GM21717 (cell line): ENCODE measurements around the gene TTN.
"Not testable (repeated sequence)": the region's sequence is repeated elsewhere in the genome, so short reads cannot be mapped to it uniquely, and the experiment has no call there.

ENCODE experiments used
- ATAC-seq: cut with Tn5 transposase; IDR thresholded peaks from one replicate; pipeline ENCODE4 v1.9.1; 2021; ENCODE audit warnings: mild to moderate bottlenecking, moderate library complexity; ENCODE audit not compliant: unreplicated experiment

TTN gene

DNA sequence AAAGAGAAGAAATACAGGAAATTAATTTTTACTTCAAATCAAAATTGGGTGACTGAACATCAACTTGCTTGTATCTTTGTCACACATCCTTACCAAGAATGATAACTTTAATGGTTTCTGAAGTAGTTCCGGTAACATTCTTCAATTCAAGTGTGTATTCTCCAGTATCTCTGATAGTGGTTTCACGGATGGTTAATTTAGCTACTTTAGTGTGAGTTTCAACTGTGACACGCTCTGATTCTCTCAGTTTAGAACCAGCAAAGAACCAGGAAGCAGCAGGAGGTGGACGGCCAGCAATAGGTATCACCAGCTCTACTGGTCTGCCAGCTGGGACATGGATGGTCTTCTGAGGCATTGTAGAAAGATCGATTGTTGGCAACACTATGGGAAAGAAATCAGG is 264.7 kb downstream of the TTN start:
- ATAC-seq, result no peak

DNA sequence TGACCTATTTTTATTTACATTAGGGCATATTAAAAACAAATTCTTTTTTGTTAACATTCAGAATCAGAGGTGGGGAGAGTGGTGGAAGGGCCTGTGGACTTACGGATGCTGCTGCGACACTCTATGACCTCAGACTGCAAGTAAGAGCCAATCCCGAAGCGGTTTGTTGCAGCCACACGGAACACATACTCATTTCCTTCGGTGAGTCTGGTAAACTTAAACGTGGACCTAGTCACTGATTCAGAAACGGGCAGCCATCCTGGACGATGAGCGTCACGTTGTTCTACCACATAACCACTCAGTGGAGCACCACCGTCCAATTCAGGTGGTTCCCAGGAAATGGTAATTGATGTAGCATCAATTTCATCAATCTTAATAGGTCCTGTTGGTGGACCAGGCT is 265.1 kb downstream of the TTN start:
- ATAC-seq, result no peak

DNA sequence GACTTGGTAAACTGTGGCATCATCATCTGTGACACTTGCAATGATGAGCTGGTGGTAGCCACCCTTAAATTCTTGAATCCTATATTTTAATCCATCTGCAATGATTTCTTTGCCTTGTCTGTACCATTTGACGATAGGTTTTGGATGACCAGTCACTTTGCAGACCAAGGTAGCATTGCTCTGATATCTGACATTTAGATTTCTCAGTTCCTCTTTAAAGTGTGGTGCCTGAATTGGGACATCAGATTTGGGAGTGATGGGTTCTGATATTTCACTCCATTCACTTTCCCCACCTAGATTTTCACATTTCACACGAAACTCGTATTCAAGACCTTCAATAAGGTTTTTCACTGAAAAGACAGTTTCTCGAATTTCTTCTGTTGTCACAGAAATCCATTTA is 271.2 kb downstream of the TTN start:
- no peak for ATAC-seq

DNA sequence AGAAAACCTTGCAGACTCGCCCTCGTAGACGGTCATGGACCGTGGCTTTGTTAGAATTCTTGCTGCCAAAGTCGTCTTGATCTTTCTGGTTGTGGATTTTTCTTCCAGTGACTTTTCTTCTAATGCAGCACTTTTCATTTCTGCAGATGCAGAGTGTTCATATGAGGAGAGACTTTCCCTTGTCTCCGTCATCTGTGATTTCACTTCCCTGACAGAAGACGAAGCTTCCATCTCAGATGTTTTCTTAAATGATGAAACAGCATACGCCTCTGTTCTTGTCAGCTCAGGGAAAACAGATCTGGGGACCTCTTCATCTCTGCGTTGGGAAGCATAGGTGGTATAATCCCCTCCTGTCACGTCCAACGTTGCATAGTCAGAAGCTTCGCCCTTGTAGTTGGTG is 276.1 kb downstream of the TTN start:
- ATAC-seq, result peak; percentile 7

DNA sequence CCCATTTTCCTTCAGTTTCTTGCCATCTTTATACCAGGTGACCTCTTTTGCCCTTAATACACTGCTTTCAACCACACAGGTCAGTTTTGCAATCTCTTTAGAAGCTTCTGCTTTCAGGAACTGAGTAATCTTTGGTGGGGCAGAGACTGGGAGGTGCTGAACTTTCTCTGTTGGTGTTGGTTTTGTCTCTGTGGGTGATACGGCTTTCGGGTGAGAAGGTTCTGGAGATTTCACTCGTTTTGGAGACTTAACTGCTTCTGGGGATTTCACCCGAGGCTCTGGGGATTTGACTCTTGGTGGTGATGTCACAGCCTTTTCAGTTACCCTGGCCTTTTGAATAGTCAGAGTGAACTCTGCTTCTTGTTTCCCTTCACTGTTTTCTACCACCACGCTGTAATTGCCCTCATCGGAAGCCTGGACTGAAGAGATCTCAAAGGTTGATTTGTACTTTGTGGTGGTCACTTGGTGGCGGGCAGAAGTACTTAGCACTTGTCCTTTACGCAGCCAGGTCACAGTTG is 276.5 kb downstream of the TTN start:
- ATAC-seq, result peak; percentile 98

DNA sequence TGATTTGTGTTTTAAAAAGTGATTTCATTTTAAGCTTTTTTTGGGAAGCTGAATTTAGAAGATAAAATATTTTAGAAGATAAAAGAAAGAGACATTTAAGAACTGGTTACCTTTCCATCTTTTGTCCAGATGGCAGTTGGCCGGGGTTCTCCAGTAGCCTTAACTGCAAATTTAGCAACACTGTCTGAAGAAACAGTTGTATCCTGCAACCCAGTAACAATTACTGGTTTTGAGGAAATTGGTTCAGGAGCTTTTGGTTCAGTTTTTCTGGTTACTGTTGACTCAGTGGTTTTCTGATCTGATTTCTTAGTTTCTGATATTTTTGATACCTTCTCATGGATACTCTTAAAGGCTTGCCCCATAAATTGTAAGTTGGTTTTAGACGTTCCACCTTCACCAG is 277.1 kb downstream of the TTN start:
- ATAC-seq, result no peak

DNA sequence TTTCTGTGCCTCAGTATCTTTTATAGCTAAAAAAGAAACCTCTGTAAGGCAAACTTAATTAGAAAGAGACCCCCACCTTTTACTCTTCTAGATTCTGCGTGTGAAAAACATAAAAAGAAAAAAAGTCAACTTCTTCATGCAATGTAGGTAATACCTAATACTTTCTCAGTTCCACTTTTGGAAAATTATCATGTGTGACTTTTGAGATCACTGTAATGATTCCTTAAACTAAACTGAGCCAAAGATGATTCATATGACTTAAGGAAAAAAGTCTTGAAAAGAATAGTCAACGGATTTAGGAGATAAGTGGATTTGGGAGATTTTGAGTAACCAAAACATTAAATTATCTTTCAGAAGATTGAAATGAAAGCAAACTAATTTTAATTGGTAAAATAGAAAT is 278.0 kb downstream of the TTN start:
- ATAC-seq, result no peak

DNA sequence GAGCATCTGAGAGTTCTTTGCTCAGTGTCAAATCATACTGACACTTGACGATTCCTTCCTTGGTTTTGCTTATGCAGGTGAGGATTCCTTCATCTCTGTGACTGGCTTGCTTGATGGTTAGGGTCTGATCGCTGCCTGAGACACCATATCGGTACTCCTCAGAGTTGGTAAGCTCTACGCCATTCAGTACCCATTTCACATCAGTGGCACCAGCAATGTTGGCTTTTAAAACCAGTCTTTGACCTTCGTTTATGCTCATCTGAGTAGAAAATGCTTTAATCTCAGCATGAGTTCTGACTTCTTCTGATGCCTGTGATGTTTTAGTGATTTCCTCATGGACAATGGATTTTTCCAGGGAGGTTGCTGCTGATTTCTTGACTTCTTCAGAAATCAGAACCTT is 278.6 kb downstream of the TTN start:
- no peak for ATAC-seq

DNA sequence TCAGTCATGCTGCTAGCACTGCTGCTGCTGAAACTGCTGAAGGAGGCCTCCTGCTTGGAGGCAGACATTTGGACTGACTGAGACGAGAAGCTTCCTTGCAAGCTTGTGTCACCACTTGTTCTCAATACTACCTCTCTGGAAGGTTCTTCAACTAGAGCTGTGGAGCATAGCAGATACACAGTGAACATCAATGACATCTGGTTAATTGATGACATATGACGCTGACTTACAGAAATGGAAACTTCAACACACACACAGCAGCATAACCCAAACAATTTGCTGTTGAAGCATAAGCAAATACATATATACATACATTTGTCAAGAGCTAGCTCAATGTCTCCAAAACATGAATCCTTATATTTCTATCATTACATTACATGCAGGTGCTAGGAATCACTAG is 279.6 kb downstream of the TTN start:
- ATAC-seq, result no peak

DNA sequence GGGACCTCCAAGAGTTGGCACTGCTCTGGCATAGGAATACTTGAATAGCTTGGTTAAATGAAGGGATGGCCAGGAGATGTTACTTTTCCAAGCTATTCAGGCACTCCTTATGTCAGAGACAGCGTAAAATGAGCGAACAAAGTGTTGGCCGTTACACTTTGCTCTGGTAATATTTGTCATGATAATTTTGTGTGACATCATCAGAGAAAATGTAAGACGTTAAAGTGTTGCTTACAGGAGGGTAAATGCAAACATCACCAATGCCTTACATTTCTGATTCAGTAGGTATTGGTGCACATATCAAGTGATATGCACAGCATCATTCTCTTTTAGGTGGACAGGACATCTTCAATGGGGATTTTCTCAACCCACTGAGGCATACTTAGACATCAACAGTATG is 281.0 kb downstream of the TTN start:
- no peak for ATAC-seq

DNA sequence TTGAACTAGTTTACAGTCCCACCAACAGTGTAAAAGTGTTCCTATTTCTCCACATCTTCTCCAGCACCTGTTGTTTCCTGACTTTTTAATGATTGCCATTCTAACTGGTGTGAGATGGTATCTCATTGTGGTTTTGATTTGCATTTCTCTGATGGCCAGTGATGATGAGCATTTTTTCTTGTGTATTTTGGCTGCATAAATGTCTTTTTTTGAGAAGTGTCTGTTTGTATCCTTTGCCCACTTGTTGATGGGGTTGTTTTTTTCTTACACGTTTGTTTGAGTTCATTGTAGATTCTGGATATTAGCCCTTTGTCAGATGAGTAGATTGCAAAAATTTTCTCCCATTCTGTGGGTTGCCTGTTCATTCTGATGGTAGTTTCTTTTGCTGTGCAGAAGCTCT is 281.8 kb downstream of the TTN start:
- not testable (repeated sequence) for ATAC-seq

DNA sequence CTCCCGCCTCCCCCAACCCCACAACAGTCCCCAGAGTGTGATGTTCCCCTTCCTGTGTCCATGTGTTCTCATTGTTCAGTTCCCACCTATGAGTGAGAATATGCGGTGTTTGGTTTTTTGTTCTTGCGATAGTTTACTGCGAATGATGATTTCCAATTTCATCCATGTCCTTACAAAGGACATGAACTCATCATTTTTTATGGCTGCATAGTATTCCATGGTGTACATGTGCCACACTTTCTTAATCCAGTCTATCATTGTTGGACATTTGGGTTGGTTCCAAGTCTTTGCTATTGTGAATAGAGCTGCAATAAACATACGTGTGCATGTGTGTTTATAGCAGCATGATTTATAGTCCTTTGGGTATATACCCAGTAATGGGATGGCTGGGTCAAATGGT is 282.2 kb downstream of the TTN start:
- ATAC-seq, result not testable (repeated sequence)

DNA sequence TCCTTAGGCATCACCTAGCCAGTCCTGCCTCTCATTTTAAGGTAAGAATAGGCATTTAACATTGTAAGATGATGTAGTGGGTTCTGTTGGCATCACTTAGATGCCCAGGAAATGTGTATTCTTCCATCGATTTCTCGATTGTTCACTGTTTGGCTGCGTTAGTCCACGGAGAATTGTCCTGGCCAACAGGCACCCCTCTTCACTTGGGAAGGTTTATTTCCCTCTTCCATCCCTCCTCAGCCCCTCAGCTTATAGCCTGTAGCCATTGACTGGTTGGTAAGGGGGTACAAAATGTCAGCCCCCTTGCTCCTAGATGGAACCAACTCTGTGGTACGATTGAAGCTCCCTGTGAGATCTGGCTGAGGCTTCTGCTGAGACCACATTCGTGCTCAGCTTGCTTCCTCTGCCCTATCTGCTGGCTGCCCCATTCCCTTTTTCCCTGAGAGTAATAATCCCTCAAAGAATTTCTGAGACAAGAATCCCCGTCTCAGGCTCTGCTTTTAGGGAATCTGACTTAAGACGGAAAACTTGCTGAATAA is 283.6 kb downstream of the TTN start:
- ATAC-seq, result peak; percentile 8

DNA sequence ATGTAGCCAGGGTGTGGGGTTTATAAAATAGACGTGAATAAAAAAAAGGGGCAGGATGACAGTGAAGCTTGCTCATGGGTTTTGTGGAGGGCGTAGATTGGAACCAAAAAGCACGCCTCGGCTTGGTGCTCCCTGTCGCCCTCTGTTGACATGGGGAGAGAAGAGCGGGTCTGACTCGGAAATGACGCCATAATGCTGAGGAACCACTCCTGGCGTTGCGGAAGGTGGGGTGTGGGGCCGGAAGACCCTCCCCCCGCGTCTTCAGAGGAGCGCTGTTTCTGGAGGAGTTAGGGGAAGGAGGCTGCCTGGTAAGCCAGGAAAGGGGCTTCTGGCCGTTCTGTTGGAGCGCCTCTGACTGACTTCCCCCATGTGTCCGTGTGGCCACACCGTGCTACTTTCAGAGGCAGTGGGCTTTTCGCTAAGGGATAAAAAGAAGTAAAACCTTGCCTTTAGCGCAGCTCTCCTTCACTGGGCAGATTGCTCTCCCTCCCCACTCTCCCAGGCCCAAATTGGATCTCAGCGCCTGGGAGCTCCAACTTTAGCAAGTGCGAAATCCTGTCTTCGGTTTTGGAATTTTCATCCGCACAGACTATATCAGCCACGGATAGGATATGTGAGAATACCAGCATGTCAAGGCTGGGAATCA is 284.1 kb downstream of the TTN start:
- peak; percentile 95 for ATAC-seq

DNA sequence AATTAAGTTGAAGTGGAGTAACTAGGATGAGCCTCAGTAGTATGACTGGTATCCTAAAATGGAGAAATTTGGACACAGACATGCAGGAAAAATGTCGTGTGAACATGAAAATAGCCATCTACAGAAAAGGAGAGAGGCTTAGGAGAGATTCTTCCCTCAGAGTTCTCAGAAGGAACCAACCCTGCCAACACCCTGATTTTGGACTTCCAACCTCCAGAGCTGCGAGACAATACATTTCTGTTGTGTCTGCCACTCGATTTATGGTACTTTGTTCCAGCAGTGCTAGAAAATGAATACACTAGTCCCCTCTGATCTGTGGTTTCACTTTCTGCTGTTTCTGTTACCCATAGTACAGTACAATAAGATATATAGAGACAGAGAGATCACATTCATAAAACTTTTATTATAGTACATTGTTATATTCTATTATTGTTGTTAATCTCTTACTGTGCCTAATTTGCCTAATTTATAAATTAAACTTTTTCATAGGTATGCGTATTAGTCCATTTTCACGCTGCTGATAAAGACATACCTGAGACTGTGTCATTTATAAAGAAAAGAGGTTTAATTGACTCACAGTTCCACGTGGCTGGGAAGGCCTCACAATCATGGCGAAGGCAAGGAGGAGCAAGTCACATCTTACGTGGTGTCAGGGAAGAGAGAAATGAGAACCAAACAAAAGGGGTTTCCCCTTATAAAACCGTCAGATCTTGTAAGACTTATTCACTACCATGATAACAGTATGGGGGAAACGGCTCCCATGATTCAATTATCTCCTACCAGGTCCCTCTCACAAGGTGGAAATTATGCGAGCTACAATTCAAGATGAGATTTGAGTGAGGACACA is 285.7 kb downstream of the TTN start:
- ATAC-seq, result no peak

DNA sequence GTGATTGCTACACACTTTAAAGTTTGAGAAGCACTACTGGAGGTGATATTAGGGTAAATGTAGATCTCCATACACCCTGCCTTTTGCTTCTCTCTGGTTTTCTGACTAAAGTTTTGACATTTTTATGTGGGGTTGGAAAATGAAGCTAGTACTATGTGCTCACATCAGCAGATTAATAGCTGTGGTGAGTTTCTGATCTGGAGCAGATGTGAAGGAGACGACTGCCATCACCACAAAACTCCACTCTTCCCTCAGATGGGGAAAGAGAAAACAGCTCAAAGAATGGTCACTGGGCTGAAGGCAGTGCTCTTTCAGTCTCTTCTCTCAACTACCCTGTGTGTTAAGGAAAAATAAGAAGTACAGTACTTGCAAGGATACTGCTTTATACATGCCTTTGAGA is 289.7 kb downstream of the TTN start:
- no peak for ATAC-seq

DNA sequence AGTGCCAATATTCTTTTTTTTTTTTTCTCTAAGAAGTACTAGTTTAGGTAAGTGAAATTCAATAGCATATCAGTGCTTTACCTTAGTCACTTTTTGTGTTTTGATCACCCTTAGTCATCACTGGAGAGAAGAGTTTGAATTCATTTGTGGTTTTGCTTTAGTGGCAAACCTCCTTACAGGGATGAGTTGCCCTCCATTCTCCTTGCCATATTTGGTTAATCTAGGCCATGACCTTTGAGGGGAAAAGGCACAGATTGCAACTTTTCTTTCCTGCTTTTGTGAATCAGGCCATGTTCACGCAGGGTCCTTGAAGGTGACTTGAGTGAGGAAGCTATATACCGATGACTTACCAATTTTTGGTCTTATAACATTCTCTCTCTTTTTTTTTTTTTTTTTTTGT is 292.6 kb downstream of the TTN start:
- ATAC-seq, result peak; percentile 63

DNA sequence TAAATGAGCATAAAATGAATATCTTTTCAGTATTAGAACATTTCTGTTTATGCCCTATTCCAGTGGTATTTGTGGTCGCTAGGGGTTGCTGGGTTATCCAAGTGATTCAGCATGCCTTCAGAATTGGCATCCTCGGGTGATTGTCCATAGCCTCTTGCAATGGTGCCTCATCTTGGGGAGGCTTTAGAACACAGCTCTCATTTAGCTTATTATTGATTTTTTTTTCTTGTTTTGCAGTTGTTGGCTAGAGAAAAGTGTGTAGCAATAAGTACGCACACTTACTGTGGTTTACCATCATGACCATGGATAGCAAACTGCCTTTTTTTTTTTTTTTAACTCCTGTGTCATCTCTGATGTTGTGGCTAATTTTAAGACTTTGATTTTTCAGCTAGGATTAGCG is 293.3 kb downstream of the TTN start:
- no peak for ATAC-seq

DNA sequence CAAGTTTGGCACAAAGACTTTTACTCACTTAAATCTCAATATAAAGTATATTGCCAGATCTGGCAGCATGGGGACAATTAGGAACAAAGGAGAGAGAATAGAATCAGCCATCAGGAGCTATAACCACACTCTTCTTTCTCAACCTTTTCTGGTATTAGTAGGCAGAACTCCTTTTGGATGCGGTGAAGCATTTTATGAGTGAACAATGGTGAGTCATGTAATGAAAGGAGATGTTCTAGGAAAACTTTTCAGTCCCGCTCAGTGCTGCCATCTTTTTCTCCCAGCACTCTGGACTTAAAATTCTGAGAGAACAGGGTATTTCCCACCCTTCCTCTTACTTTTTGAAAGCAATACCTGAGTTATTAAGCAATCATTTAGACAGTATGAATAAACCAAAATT is 294.7 kb downstream of the TTN start:
- ATAC-seq, result no peak

DNA sequence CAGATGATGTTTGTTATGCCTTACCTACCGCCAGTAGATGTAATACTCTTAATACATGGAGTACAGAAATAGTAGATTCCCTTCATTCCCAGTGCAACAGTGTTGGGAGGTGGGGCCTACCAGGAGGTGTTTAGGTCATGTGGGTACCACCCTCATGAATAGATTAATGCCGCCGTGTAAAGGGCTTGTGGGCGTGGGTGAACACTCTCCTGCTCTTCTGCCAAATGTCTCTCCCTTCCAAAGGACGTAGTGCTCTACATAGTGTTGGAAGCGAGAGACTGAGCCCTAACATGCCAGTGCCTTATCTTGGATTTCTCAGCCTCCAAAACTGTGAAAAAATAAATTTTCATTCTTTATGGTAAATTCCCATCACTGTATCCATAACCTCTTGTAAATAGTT is 296.8 kb downstream of the TTN start:
- no peak for ATAC-seq

DNA sequence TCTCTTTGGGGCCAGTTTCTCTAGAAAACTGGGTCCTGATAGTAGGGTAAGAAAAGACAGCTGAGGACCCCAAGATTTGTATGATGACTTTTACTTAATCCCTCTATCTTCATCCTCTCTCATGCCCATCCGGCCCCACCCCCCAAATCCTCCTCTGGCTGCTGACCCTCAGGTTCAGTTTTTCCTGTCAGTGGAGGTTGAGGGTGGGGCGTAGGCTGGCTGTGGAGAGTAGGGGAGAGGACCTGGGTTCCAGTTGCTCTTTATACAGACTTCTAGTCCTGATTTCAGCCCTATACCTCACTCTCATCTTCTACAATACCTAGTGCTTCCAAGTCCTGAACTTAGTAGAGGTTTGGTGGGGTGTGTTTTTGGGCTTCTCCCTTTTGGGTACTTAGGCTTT is 298.6 kb downstream of the TTN start:
- ATAC-seq, result no peak

DNA sequence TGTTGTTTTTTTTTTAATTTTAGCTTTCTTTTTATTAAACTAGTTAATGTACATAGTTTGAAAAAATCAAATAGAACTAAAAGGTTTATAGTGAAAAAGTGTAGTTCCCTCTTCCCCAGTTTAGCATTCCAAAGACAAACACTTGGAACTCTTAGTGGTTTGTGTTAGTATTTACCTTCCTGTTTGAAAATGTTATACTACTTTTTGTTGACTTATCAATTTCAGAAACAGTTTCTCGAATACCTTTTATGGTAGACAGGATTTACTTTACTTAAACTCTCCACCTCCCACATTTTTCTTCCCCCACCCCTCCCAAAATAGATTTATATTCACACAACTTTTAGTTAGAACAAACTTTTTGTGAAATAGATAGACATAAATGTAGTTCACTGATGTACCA is 300.3 kb downstream of the TTN start:
- ATAC-seq, result no peak
